GM21786 (cell line): ENCODE measurements around the gene SORBS1.

ENCODE experiments used
- ATAC-seq: cut with Tn5 transposase; IDR thresholded peaks from one replicate; pipeline ENCODE4 v1.9.1; 2021; ENCODE audit not compliant: unreplicated experiment

Gene SORBS1

DNA sequence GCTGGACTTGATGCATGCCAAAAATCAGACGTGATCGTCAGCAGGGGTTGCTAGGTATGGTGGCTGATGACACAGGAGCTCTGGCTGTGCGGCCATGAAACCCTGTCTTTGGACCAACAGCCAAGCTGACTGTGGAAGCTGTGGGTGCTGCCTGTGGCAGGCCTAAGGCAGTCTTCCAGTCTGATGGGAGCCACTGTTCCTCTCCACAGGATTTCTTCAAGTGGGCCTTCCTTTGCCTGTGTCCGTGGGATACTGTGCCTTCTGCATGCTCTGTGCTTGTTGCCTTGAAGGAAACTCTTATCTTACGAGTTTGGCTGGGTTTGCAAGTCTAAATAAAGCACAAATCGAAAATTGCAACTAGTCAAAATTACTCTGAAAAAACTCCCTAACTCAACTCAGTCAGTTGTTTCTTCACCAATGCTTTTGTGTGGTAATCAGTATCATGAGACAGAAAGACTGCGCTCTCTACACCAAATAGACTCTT lies 168.4 kb downstream of the SORBS1 start:
- no peak for ATAC-seq

DNA sequence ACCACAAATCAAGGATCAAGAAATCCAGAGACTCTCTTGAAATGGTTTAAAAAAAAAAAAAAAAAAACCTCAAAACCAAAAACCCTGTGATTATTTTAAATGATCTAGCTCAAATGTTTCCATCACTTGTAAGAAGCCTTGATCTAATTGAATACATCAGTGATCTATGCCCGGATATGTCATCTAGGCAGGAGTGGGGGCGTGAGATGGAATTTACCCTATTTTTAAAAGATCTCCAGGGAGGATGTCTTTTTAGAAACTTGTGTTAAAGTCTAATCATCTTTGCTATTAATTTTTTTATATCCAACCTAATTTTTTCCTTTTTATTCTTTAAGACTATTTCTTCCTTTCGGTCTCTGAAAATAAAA lies 169.0 kb downstream of the SORBS1 start:
- no peak for ATAC-seq

DNA sequence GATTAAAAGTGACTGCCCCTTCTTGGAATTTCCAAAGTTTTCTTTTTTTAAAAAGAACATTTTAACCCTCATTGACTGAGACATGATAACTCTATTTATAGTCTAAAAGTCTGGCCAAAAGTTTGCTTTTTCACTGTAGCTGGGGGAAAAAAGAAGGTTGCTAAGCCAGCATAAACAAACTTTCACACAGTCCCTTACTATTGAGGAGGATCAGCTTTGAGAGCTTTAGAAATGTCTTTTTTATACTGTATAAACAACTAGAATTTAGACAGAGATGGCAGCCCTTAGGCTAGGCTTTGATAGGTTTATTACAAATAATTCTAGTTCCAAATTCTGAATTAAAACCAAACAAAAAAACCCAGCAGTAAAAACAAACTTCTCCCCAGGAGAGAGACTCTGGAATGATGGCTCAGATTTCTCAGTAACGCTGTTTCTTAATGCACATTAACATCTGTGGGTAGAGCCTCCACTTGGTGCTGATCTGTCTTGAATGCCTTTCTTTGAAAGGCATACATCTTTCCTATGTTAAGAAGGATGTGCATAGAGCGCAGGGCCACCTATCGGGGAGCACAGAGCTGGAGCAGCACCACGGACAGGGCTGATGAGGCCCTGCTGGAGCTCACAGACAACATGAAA lies 169.5 kb downstream of the SORBS1 start:
- no peak for ATAC-seq

DNA sequence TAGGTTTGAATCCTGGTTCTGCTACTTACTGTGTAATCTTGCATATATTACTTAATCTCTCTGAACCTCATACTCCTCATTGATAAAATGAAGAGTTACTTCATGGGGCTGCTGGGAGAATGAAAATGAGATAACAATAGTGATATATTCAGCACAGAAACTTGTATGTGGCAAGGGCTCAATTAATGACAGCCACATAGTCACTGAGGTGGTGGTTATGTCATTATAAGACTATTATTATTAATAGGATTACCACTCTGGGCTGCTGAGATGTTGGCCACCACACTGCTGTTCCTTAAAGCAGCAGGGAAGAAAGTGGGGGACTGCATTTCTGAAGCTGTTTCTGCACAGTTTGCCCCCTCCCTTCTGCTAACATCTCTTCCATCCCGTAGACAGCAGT lies 170.0 kb downstream of the SORBS1 start:
- no peak for ATAC-seq

DNA sequence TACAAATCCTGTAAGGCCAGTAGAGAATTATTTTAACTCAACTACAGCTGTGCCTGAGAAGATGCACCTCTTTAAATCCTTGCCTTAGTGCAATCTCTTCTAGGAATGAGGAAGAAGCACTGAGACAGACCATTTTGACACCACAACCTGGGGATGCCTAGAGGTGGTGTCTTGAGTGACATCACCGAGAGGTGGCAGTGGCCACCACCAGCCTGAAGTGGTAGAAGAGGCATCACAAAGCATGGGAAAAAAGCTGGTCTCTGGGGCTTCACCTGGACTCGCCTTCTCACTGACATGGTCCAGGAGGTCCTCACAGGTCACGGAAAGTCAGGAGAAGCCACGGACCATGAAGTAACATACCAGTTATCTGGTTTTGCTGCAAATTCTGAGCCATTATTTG lies 171.2 kb downstream of the SORBS1 start:
- ATAC-seq, result no peak

DNA sequence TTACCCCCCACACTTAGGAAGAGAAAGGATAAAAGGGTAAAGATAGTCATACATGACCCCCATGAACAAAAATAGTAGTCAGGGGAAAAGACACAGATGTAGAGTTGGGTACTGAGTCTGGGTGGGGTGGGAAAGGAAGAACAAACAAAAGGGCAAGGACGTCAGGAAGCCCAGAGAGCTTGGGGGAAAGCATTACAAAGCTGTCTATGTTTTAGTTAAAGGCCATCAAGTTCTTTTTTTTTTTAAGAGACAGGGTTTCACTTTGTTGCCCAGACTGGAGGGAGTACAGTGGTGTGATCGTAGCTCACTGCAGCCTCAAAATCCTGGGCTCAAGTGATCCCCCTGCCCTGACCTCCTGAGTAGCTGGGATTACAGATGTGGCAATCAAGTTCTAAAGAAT lies 172.0 kb downstream of the SORBS1 start:
- ATAC-seq, result no peak

DNA sequence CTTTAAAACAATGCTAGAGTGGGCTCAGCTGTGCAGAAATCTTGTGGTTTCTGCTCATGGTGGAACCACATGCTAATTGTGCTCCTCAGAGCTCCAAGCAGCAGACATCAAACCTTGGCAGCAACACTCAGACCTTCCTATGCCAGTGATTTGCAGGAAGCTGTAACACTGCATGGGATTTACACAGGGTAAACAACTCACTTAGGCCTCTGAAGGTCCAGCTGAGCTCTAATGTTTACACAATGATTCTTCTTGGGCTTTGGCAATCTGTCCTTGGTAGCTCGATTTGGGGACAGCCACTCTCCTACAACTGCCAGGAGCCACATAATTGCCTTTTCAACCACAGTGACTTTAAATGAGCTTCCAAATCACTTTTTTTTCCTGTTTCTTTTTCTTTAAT lies 172.6 kb downstream of the SORBS1 start:
- no peak for ATAC-seq

DNA sequence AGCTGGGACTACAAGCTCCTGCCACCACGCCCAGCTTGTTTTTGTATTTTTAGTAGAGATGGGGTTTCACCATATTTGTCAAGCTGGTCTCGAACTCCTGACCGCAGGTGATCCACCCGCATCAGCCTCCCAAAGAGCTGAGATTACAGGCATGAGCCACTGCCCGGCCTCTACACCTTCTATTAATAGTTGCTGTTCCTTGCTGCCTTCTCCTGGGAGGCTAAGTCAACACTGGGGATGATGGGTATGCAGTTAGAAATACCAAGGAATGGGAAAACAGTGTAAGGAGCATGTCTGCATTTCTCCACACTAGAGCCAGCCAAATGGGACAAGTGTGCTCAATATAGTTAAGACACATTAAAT lies 173.1 kb downstream of the SORBS1 start:
- ATAC-seq, result no peak

DNA sequence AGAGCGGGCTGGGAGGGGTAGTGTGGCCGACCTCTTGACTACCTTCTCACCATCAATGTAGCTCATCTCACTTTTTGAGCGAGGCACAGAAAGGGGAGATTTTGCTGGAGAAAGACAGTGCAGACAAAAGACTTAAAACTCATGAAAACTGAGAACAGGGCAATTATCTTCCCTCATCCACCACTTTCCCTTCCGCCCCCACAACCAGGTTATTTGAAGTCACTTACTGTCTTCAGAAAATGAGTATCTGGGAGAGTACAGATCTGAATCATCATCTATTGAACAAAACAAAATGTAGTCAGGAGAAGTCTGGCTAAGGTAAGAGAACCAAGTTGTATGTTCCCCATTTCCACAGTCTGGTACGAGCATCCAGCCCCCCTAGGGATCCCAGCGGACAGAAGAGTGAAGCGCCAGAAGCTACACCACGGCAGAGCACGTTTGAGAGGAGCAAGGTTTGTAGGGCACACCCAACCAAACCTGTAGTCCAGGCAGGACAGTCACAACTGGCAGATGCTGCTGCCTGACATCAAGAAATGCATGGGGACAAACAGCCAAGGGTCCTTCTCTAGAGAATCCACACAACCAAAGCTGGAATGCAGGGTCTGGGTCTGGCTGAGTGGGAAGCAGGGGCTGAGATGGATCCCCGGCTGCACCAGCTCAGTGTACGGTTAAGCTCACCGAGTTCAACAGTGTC lies 177.0 kb downstream of the SORBS1 start:
- no peak for ATAC-seq

DNA sequence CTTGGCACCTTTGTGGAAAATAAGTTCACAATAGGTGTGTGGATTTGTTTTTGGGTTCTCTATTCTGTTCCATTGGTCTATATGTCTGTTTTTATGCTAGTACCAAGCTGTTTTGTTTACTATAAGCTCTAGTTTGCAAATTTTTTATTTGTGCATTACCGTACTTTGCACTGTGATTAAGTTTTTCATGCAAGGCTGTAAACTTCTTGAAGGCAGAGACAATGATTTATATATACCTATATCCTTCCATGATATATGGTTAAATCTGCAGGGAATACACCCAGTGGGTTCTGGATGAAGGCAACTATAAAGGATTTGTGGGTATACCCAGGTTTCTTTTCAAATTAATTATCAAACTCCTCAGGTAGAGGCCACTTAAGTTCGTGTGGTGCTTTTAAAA lies 178.6 kb downstream of the SORBS1 start:
- ATAC-seq, result no peak

DNA sequence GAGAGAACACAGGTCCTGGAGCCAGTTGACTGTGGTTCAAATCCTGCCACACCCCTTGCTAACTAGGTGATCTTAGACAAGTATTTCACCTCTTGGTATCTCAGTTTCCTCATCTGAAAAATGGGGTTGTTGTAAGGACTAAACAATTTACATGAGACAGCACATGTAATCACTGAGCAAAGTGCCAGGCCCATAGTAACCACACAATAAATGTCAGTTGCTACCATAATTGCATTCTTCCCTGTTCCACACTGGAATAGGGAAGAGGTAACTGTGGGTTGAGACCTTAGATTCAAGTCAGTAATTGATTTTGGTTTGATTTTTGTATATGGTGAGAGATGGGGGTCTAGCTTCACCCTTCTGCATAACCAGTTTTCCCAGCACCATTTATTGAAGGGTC lies 179.0 kb downstream of the SORBS1 start:
- no peak for ATAC-seq

DNA sequence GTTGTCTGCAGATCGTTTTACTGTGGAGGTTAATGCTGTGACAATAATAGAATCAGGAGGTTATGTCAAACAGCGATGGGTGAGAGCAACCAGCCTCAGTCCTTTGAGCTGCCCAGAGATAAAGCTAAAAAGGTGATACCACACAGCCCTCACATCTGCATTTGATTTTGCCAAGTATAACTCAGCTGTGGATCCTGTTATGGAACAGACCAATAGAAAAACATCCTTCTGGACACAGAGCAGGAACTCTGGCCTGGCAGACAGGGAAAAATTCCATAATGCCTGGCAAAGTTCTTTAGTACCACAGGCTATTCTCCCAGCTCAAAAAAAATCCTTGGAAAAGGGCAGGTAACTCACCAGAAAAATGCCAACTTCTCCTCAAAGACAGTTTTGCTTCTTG lies 183.2 kb downstream of the SORBS1 start:
- no peak for ATAC-seq

DNA sequence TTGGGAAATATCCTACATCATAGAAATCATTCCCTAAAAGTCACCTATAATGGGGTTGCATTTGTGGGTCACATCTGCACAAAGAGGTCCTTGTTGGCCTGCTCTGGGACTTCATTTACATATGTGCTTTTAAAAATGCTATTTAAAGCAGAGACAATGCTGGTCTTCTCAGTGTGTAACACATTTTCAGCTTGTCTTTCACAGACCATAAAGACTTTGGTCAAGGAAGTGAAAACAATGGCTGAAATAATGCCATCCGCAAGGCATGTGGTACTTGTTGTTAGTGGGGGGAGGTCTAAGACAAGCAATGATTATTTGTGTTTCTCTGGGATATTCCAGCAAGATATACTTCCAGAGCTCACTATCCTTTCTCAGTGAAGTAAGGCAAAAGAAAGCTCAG lies 185.8 kb downstream of the SORBS1 start:
- ATAC-seq, result no peak

DNA sequence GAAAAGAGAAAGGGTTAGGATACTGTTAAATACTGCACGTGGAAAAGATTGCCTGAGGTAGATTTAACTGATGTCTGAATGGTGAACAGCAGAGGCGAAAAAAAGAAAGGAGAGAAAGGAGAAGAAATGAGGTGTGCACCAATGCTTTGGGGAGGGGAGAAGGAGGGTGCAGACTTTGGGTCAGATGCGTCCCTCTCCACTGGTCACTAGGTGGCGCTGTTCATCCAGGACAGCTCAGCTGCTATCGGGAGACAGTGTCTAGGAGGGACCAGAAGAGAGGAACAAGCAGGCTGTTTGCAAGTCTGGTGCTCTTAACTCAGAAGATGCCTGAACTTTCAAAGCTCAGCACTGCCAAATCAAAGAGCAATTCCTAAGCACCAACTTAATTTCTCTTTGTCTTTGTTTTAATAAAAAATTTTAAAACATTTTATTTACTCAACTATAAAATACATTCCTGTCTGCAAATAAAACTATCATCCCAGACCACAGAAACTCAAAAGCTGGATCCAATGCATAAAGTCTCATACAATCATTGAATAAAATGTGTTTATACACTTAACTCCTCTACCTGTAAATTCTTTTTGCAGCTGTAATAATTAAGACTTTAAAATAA lies 186.5 kb downstream of the SORBS1 start:
- peak; percentile 95 for ATAC-seq

DNA sequence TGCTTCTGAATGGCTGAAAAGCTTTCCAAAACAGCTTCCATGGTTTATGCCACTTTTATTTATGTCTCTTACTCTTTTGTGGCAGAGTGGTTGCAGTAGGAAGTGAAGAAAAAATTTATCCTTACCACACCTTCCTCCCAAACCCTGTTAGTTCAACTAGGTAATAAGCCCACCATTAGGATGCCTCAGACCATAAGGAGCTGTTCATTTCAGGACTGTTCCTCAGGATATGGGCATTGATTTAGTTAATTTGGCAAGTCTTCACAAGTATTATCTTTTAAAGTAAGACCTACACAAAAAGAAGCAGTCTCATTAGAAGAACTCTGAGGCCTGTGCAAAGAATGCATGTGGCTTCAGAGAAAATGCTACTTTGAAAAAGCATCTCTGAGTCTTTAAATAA lies 187.5 kb downstream of the SORBS1 start:
- no peak for ATAC-seq

DNA sequence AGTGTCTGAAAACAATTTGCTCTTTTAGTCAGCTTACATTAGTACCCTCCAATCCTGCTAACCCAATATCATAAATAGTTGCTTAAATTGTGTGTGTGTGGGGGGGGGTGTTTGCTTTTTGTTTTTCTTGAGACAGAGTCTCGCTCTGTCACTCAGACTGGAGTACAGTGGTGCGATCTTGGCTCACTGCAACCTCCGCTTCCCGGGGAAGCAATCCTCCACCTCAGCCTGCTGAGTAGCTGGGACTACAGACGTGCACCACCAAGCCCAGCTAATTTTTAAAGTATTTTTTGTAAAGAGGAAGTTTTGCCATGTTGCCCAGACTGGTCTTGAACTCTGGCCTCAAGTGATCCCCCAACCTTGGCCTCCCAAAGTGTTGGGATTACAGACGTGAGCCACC lies 196.8 kb downstream of the SORBS1 start:
- no peak for ATAC-seq

DNA sequence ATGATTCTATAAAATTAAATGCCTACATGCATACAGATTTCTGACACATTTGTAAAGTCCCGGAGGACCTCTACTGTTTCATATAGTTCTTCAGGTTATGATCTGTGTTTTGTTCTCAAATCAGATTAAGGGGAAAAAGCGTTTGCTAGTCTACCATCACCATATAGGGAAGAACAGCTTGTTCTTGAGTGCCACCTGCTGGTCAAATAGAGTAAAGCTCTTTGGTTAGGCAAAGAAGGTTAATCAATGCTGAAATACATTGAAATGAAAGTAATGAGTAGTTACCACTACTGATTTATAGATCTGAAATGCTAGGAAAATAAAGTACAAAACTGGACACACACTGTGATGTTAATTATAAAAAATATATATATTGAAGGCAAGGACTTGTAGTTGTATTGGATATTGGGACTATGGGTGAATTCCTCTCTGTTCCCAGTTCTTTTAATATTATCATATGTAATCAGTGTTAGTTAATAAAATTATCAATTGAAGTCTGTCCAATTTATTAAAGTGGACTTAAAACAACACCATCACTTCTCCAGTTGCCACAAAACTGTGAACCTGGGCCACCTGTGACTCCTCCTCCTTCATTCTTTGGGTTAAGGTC lies 197.8 kb downstream of the SORBS1 start:
- peak; percentile 62 for ATAC-seq

DNA sequence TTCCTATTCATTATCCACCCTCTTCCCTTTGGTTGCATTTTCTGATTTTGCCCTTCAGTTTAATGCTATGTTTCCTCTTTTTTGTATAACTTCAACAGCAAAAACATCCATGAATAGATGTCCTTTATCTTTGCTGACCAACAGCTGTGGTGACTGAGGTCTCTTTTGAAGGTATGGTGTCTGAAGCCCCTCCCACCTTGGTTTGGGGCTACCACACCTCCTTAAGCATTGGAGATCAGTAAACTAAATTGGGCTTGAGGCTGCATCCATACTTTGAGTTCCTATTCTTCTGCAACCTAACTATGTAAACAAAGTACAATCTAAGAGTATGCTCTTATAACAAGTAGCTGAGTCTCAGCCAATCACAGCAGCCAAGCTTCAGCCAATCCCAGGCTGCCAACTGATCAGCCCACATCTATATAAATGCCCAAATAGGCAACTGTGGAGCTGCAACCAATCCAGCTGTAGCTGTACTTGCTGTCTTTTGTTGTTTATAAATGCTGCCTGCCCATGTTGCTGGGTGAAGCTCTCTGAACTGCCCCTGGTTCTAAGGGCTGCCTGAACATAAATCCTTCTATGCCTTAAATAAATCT lies 201.0 kb downstream of the SORBS1 start:
- peak; percentile 36 for ATAC-seq

DNA sequence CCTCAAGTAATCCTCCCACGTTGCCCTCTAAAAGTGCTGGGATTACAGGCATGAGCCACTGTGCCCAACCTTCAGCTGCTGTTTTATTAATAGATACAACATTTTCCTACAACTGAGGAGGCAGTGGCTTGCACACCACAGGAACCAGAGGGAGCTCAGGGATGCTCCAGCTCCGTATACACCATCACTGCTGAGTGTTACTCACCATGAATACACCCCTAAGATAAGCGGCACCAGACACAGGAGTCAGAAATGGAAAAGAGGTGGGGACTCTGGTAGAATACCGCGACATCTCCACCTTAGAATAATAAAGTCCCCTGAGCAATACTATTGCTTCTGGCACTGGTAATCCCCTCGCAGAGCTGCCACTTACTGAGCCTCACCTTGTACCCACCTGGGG lies 201.7 kb downstream of the SORBS1 start:
- no peak for ATAC-seq

DNA sequence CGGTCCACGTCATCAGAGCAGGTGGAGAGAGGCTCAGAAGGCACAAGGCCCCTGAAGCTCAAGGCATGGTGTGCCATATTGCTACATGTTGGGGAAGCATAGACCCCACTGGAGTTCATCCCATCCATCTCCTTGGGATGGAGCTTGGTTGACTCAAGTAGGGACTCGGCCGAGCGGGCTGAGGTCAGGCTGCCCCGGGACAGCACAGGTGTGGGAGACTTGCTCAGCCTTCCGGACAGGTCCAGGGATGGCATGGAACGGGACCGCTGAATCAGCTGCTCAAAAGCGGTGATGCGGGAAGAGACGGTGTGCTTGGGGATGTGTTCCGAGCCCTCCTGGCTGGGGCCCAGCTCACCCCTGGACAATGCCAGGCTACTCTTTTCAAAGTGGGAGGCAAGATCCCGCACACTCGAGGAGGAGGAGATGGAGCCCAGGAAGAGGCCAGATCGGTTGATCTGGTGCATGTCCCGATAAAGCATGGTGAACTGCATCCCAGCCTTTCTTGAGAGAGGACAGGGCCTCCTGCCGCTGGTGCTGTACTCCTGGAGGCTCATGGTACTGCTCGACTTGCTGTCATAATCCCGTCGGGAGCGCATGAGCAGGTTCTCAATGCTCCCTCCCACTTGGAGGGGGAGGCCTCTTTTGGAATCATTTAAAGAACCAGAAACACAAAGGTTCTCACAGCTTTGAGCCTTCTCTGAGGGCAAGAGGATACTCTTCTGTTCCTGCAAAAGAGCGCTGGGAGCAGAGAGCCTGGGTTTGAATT lies 204.8 kb downstream of the SORBS1 start:
- no peak for ATAC-seq

DNA sequence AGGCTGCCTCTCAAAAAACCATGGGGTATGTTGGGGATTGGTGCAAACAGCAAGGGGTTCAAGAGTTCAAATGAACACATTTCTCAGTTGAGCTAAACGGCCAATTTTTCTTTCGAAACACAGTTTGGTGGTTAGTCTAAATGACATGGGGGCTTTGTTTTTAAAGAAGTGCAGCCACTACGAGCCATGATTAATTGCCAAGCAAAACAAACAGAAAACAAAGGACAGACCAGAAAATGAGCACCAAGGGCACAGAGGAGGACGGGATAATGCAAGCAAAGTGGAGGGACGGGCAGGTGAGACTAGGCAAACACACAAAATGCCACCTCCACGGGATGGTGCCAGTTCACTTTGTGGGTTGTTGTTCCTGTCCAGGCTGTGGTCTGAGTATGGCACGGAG lies 205.9 kb downstream of the SORBS1 start:
- ATAC-seq, result no peak
